B cell (primary cell): Measurements from ENCODE around the gene ZNF93. TPM values are rescaled to one million over a fixed set of nuclear protein-coding genes. Genes with fewer than 3 reads are reported as not detected.

ENCODE experiments used
- ATAC-seq: fragments of 200-7000 bp; cut with Tn5 transposase; one replicate; pipeline ENCODE4 v1.10.0; 2021; ENCODE audit warnings: low read depth, mild to moderate bottlenecking, moderate number of reproducible peaks, moderate library complexity
- CTCF ChIA-PET: fragments of 350-600 bp; sonication (Branson Sonifier 250); formaldehyde crosslinking; loops from one replicate; lab custom pipeline; 2021; ENCODE audit warnings: antibody characterized with exemption, inconsistent platforms; lab: Charles Lee
- POLR2A ChIA-PET: fragments of 350-600 bp; sonication (Branson Sonifier 250); formaldehyde crosslinking; loops from one replicate; lab custom pipeline; 2021; ENCODE audit warnings: antibody characterized with exemption; lab: Charles Lee
- DNase-seq: peaks from one replicate; pipeline ENCODE4 v3.0.0; 2013
- H2AFZ ChIP-seq: 2 replicates; pipeline ENCODE4 v1.6.1; 2012; ENCODE audit warnings: mild to moderate bottlenecking, low read depth, low read length; ENCODE audit not compliant: insufficient read depth, poor library complexity, severe bottlenecking
- H3K27ac ChIP-seq, 2 donors: 1 replicate in 1 of 2; 2 replicates in 1 of 2; pipeline ENCODE4 v1.5.1; 2012 to 2013; ENCODE audit warnings: low read length in 2 of 2, mild to moderate bottlenecking in 2 of 2, moderate library complexity in 1 of 2
- H3K27me3 ChIP-seq, 4 experiments: fragments of 200-600 bp in 1 of 4; sonication (generic) in 1 of 4; replicated peaks in 1 of 4; 1 replicate in 2 of 4; 2 replicates in 2 of 4; pipeline versions ENCODE4 v1.6.1 to v1.7.0; 2013 to 2016; ENCODE audit warnings: low read length in 3 of 4, mild to moderate bottlenecking in 2 of 4, mixed read lengths in 1 of 4, moderate library complexity in 1 of 4; ENCODE audit not compliant: insufficient read depth in 4 of 4, control insufficient read depth in 3 of 4; ENCODE audit errors: control extremely low read depth in 1 of 4
- H3K36me3 ChIP-seq, 2 experiments: replicated peaks in 1 of 2; 1 replicate in 1 of 2; 2 replicates in 1 of 2; pipeline versions ENCODE4 v1.6.1 to v1.7.1; 2013; ENCODE audit warnings: low read length in 1 of 2; ENCODE audit not compliant: insufficient read depth in 2 of 2, control insufficient read depth in 1 of 2; ENCODE audit errors: control extremely low read depth in 1 of 2, extremely low read depth in 1 of 2
- H3K4me1 ChIP-seq, 2 donors: fragments of 200-600 bp in 1 of 2; sonication (generic) in 1 of 2; 1 replicate in 1 of 2; 2 replicates in 1 of 2; pipeline versions ENCODE4 v1.5.1 to v1.6.1; 2013 to 2017; ENCODE audit warnings: low read length in 2 of 2; ENCODE audit not compliant: control insufficient read depth in 2 of 2, insufficient read depth in 2 of 2
- H3K4me2 ChIP-seq: replicated peaks from 2 replicates; pipeline ENCODE3; 2012; ENCODE audit warnings: mild to moderate bottlenecking, low read depth, low read length; ENCODE audit not compliant: poor library complexity, severe bottlenecking
- H3K4me3 ChIP-seq, 5 experiments: fragments of 200-600 bp in 1 of 5; sonication (generic) in 1 of 5; 1 replicate in 3 of 5; 2 replicates in 2 of 5; pipeline versions ENCODE4 v1.5.1 to v1.7.0; 2011 to 2016; ENCODE audit warnings: low read length in 4 of 5, mild to moderate bottlenecking in 4 of 5, low read depth in 2 of 5, control low read depth in 1 of 5, moderate library complexity in 1 of 5; ENCODE audit not compliant: insufficient read depth in 1 of 5; ENCODE audit errors: control extremely low read depth in 1 of 5, extremely low read depth in 1 of 5
- H3K79me2 ChIP-seq: fragments of 200-600 bp; sonication (generic); one replicate; pipeline ENCODE4 v1.6.0; 2016; ENCODE audit warnings: low read length; ENCODE audit not compliant: control insufficient read depth, insufficient read depth
- H3K9ac ChIP-seq: fragments of 200-600 bp; sonication (generic); 2 replicates; pipeline ENCODE4 v1.6.1; 2017; ENCODE audit warnings: mild to moderate bottlenecking, low read length, moderate library complexity
- H3K9me3 ChIP-seq, 3 donors: one replicate each; pipeline versions ENCODE4 v1.6.1 to v1.7.1; 2013; ENCODE audit warnings: low read length in 2 of 3; ENCODE audit not compliant: control insufficient read depth in 2 of 3, insufficient read depth in 1 of 3; ENCODE audit errors: control extremely low read depth in 1 of 3
- H4K20me1 ChIP-seq: 2 replicates; pipeline ENCODE4 v1.6.0; 2012; ENCODE audit warnings: mild to moderate bottlenecking, low read length; ENCODE audit not compliant: insufficient read depth, control insufficient read depth, poor library complexity, severe bottlenecking
- H3K27ac Mint-ChIP-seq: one replicate; pipeline ENCODE4 v1.8.0; 2021; ENCODE audit warnings: mixed read lengths
- H3K27me3 Mint-ChIP-seq: one replicate; pipeline ENCODE4 v1.8.0; 2021; ENCODE audit warnings: mixed read lengths
- H3K4me1 Mint-ChIP-seq: one replicate; pipeline ENCODE4 v1.8.0; 2021; ENCODE audit warnings: mixed read lengths
- H3K4me3 Mint-ChIP-seq: one replicate; pipeline ENCODE4 v1.8.0; 2021; ENCODE audit warnings: mixed read lengths
- H3K9me3 Mint-ChIP-seq: one replicate; pipeline ENCODE4 v1.8.0; 2022; ENCODE audit warnings: mixed read lengths; ENCODE audit not compliant: insufficient read depth
- EZH2 ChIP-seq: IDR thresholded peaks from 2 replicates; pipeline ENCODE4 v1.6.1; 2012; ENCODE audit warnings: borderline replicate concordance, low read depth, mild to moderate bottlenecking, moderate library complexity, low read length; ENCODE audit not compliant: insufficient read depth, poor library complexity, severe bottlenecking
- WGBS: methylation state at CpG from one replicate; pipeline ENCODE4 v1.1.5; 2013; ENCODE audit warnings: missing lambda C conversion rate; ENCODE audit not compliant: insufficient coverage; 5-methylcytosine and 5-hydroxymethylcytosine counted together
- intact Hi-C: fragments of 100-400 bp; cut with micrococcal nuclease; formaldehyde crosslinking; loops from one replicate; pipeline ENCODE4 v1.10.0; 2022
- polyA plus RNA-seq: library from polyadenylated mRNA; depleted of rRNA; stranded (reverse); fragments of >200 nt; gene quantifications from 2 replicates; pipeline ENCODE4 v1.2.3, GENCODE V29; 2012
- total RNA-seq, 2 donors: library from RNA; stranded (reverse); fragments of 120-200 nt in 1 of 2; gene quantifications; 1 replicate in 1 of 2; 2 replicates in 1 of 2; pipeline versions ENCODE4 v1.2.3 to v1.2.4, GENCODE V29; 2013 to 2022
- TF ChIP-seq, protein P1 (sequence below): fragments of 200-600 bp; IDR thresholded peaks from one replicate; pipeline ENCODE4 v1.8.0; 2022; ENCODE audit warnings: antibody characterized with exemption, mild to moderate bottlenecking

The ZNF93 gene
- total and polyA plus RNA-seq, 2 donors (not counting 1 experiment from before 2014, with no cell fraction given), result 4.8 to 13.3 TPM

DNA sequence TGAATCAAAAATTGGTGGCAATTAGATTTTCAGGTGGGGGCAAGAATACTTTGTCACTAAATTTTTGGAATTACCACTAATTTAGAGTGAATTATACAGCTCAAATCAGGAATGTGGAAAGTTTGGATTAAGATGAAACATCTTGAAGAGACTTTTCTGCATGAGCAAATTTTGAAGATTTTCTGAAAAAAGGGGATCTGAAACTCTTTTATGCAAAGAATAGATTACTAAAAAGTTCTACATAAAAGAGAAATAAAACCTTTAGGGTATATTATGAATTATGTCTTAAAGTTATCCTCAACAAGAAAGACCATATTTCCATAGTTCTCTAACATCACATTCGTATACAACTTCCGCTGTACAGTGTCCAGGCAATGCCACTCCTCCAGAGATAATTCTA lies 36.7 kb downstream of the ZNF93 start:
- intact Hi-C loops, result no loop called here

DNA sequence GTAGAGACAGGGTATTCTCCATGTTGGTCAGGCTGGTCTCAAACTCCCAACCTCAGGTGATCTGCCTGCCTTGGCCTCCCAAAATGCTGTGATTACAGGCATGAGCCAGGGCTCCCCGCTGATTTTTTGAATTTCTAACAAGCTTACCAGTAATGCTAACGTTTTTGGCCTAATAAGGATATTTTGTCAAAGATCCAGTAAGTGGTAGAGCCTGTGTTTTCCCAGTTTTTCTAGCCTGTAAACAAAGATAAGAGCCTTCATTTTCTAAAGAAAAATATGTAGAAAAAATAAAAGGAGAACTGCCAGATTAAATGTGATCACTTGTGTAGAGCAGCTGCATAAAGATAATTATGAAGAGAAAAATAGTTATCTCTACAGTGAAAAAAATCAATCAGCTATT lies 37.7 kb downstream of the ZNF93 start:
- no peak overlapping the region for H2AFZ ChIP-seq
- CTCF ChIA-PET, result interaction anchor here (1.0 kb wide), 1 partner anchor 20 kb away, joined by 4 read pairs; no protein-coding TSS in a partner anchor
- DNase-seq, result no peak
- H3K27me3 ChIP-seq, result no peaks in the 10 kb centered on the region
- Mint-ChIP-seq H3K27ac (no peak overlapping the region), H3K27me3 (no peaks in the 10 kb centered on the region), H3K4me1 (peaks cover 12% of the 10 kb centered on the region), H3K4me3 (no peak overlapping the region), H3K9me3 (peaks cover 10% of the 10 kb centered on the region)
- H3K4me1 ChIP-seq, result peaks cover 8 to 14% of the 10 kb centered on the region in 2 donors
- POLR2A ChIA-PET, result no interaction called here
- WGBS, result no CpG with 5 or more reads among the region's 2 CpGs
- intact Hi-C loops, result no loop called here
- no peaks in the 10 kb centered on the region for H3K79me2 ChIP-seq
- H3K9me3 ChIP-seq, result peaks cover 10 to 60% (median 26%) of the 10 kb centered on the region in 3 donors
- H3K36me3 ChIP-seq, result peaks cover 0 to 5% of the 10 kb centered on the region in 2 experiments
- TF ChIP-seq EZH2, result no peak
- TF ChIP-seq, protein P1, sequence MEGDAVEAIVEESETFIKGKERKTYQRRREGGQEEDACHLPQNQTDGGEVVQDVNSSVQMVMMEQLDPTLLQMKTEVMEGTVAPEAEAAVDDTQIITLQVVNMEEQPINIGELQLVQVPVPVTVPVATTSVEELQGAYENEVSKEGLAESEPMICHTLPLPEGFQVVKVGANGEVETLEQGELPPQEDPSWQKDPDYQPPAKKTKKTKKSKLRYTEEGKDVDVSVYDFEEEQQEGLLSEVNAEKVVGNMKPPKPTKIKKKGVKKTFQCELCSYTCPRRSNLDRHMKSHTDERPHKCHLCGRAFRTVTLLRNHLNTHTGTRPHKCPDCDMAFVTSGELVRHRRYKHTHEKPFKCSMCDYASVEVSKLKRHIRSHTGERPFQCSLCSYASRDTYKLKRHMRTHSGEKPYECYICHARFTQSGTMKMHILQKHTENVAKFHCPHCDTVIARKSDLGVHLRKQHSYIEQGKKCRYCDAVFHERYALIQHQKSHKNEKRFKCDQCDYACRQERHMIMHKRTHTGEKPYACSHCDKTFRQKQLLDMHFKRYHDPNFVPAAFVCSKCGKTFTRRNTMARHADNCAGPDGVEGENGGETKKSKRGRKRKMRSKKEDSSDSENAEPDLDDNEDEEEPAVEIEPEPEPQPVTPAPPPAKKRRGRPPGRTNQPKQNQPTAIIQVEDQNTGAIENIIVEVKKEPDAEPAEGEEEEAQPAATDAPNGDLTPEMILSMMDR, result no peak
- no peaks in the 10 kb centered on the region for H4K20me1 ChIP-seq
- no peak overlapping the region for H3K9ac ChIP-seq
- H3K27ac ChIP-seq, result no peak overlapping the region
- no peak overlapping the region for H3K4me2 ChIP-seq
- ATAC-seq, result no peak
- H3K4me3 ChIP-seq, result no peak overlapping the region

More for the DNA sequence above, 36.7 kb downstream of the ZNF93 start:
- Histone ChIP-seq H3K9me3 (peaks cover 12 to 69% (median 26%) of the 10 kb centered on the region in 3 donors), H4K20me1 (no peaks in the 10 kb centered on the region), H3K9ac (no peak overlapping the region), H3K27ac (no peak overlapping the region), H3K4me3 (no peak overlapping the region), H3K27me3 (no peaks in the 10 kb centered on the region), H2AFZ (no peak overlapping the region), H3K4me2 (peak overlapping the region; percentile 19), H3K79me2 (no peaks in the 10 kb centered on the region), H3K36me3 (peaks cover 0 to 13% of the 10 kb centered on the region in 2 experiments), H3K4me1 (peaks cover 8 to 14% of the 10 kb centered on the region in 2 donors)
- WGBS, result no CpG with 5 or more reads among the region's 2 CpGs
- peak overlapping the region; percentile 63 for H3K4me3 Mint-ChIP-seq
- ATAC-seq (peak; percentile 14), DNase-seq (peak; percentile 23)
- peaks cover 17% of the 10 kb centered on the region for H3K9me3 Mint-ChIP-seq
- H3K27me3 Mint-ChIP-seq, result no peaks in the 10 kb centered on the region
- ChIA-PET POLR2A (no interaction called here), CTCF (interaction anchor here (1.0 kb wide), 1 partner anchor 21 kb away, joined by 4 read pairs; no protein-coding TSS in a partner anchor)
- TF ChIP-seq, protein P1, result no peak
- TF ChIP-seq EZH2, result no peak
- H3K4me1 Mint-ChIP-seq, result peaks cover 12% of the 10 kb centered on the region
- H3K27ac Mint-ChIP-seq, result peak overlapping the region; percentile 46
